ENCODE results near the gene HERC2.

- TF ChIP-seq ZNF274 (IDR thresholded peaks at IDR 0.05; ENCODE audit: low read depth, low read length) (no peak), YY1 (IDR thresholded peaks at IDR 0.05; ENCODE audit: insufficient read depth, insufficient read length) (no peak)
Measured at GRCh38 chr15:28118531-28118930, 203.4 kb downstream of the HERC2 start.
